GM12891 (cell line): ENCODE results near the gene STK32B.

Experiments used
- DNase-seq: peaks from one replicate; pipeline ENCODE4 v3.0.0; 2011; ENCODE audit warnings: low spot score; ENCODE audit not compliant: insufficient read length
- FAIRE-seq: peaks from 2 replicates; lab custom pipeline; 2011; peaks lifted over from hg19 to GRCh38; lab: Jason Lieb, UNC
- PAX5 ChIP-seq: IDR thresholded peaks from 2 replicates; pipeline ENCODE4 v1.6.1; 2011; ENCODE audit warnings: low read length, moderate library complexity, mild to moderate bottlenecking; ENCODE audit not compliant: insufficient read depth, severe bottlenecking
- POLR2A ChIP-seq: IDR thresholded peaks from 2 replicates; pipeline ENCODE4 v1.6.1; 2011; ENCODE audit warnings: low read depth, low read length, control low read depth
- POLR2AphosphoS5 ChIP-seq: IDR thresholded peaks from 2 replicates; pipeline ENCODE4 v1.6.1; 2011; ENCODE audit warnings: low read depth, low read length, control low read depth
- POU2F2 ChIP-seq: IDR thresholded peaks from 2 replicates; pipeline ENCODE4 v1.6.1; 2011; ENCODE audit warnings: low read depth, mild to moderate bottlenecking, control low read depth, low read length, moderate library complexity
- SPI1 ChIP-seq: IDR thresholded peaks from 2 replicates; pipeline ENCODE4 v1.6.1; 2011; ENCODE audit warnings: low read depth, low read length, control low read depth
- TAF1 ChIP-seq: IDR thresholded peaks from 2 replicates; pipeline ENCODE4 v1.6.1; 2011; ENCODE audit warnings: low read depth, low read length, control low read depth

The STK32B gene

DNA sequence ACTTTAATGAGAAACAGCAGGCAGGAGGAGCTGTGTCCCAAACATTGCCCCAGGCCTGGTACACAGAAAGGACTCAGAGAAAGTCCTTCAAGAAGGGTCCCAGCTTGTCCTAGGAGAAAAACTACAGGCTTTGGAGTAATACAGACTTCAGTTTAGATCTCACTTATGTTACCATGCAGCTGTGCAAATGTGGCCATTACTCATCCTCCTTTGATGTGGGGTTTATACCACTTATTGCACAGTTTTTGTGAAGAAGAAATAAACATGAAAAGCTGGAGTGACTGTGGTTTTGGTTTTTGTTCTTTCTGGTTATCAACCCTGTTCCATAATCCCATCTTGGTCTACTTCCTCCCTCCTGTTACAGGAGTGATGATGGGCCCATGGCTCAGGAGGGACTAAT lies 23.9 kb upstream of the STK32B start:
- TF ChIP-seq POLR2AphosphoS5, result no peak
- TF ChIP-seq PAX5, result no peak
- no peak for TF ChIP-seq TAF1
- no peak for TF ChIP-seq POU2F2
- no peak for TF ChIP-seq SPI1
- no peak for TF ChIP-seq POLR2A
- DNase-seq (no peak), FAIRE-seq (no peak)

DNA sequence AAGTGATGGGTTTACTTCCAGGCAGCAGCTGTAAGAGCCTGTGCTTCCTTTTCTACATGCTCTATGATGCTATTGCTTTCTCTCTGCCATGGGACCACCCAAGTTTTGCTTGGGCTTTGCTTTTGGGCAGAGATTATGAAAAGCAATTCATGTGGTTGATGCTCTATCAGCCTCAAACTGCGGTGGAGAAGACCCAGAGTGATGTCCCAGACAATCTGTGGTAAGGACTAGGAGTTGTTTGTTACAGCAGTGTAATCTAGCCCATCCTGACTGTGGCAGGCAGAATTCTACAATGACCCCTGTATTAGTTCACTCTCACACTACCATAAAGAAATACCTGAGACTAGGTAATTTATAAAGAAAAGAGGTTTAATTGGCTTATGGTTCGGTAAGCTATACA lies 22.8 kb upstream of the STK32B start:
- DNase-seq (no peak), FAIRE-seq (no peak)
- no peak for TF ChIP-seq POLR2A
- TF ChIP-seq POLR2AphosphoS5, result no peak
- no peak for TF ChIP-seq TAF1
- TF ChIP-seq PAX5, result no peak
- TF ChIP-seq SPI1, result no peak
- no peak for TF ChIP-seq POU2F2

DNA sequence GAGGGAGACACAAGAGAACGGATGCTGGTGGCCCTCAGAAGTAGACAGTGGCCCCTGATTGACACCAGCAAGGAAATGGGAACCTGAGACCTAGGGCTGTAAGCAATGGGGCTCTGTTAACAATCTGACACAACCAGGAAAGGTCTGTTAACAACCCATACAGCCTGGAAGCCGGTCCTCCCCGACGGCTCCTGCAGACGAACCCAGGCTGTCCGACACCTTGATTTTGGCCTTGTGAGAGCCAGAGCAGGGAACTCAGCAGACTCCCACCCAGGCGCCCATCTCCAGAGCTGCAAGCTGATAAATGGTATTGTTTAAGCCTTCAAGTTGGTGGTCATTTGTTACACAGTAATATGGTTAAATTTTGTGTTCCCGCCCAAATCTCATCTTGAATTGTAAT lies 21.8 kb upstream of the STK32B start:
- FAIRE-seq (no peak), DNase-seq (no peak)
- TF ChIP-seq PAX5 (no peak), POU2F2 (no peak), SPI1 (no peak), TAF1 (no peak), POLR2AphosphoS5 (no peak), POLR2A (no peak)

DNA sequence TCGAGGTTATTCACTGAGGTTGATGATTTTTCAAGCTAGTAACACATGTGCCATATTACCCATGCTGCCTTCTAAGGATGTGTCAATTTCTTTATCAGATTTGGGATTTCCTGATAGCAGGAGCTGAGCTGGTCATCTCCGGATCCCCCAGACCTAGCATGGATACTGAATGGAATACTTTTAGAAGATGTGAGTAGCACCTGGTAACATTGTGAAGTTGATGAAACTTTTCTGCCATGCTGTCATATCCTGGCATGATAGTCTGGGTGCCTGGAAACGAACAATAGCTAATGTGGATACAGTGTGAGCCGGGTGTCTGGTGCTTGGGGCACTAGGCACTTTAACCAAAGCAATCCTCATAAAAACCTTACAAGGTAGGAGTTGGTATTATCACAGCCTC lies 21.1 kb upstream of the STK32B start:
- DNase-seq (no peak), FAIRE-seq (no peak)
- TF ChIP-seq PAX5, result no peak

DNA sequence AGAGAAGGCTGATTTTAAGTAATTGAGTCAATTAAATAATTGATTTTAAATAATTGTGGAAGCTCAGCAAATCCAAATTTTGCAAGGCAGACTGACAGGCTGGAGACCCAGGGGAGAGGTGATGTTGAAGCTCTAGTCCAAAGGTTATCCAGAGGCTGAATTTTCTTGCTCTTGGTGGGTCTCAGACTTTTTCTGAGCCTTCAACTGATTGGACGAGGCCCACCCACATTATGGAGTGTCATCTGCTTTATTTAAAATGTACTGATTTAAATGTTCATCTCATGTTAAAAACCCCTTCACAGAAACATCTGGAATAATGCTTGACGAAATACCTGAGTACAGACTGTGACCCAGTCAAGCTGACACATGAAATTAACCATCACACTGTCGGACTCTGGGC lies 20.4 kb upstream of the STK32B start:
- TF ChIP-seq POLR2A (no peak), POLR2AphosphoS5 (no peak)
- FAIRE-seq (no peak), DNase-seq (no peak)

DNA sequence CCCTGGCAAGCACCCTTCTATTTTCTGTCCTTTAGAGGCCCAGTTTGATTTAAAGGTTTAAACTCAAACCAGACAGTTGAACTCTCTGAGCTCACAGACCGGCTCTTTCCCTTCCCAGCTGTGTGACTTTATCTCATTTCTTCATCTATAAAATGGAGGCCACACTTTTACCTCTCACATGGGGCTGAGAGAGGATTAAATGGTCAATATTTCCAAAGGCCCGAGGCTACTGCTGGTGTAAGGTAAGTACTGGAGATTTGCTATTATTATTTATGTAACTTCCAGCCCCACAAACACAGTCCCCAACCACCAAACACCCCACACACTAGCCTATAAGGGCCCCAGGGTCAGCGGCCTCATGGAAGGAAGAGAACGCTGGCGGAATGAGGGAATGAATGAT lies 18.5 kb upstream of the STK32B start:
- DNase-seq (no peak), FAIRE-seq (no peak)
- no peak for TF ChIP-seq POLR2A
- TF ChIP-seq PAX5, result no peak
- no peak for TF ChIP-seq POLR2AphosphoS5
- no peak for TF ChIP-seq SPI1
- TF ChIP-seq TAF1, result no peak
- no peak for TF ChIP-seq POU2F2

DNA sequence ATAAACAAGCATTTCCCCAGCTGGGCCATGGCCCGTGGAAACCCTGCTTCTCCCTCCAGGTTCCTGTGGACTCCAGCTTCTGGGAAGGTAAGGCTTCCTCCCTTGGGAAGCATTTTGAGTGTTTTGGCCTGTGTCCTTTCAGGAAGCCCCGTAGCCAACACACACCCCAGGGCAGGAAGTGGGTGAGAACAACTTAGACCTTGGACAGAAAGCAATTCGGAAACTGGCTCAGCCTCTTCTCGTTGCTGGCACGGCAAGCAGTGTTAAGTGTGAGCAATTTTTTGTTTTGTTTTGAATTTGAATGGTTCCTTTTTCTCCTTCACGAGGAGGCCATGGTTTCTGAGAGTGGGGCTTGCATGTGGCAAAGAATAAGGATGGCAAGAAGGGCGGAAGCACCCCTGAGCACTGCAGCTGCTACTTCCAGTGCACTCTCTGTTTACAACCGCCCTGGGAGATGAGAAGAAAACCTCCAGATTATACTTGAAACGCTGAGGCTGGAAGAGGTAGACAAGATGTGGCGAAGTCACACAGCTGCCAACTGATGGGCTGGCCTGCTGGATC lies 17.9 kb upstream of the STK32B start:
- no peak for DNase-seq
- no peak for FAIRE-seq
- TF ChIP-seq POLR2A (no peak), POU2F2 (no peak), POLR2AphosphoS5 (no peak), PAX5 (no peak), SPI1 (no peak), TAF1 (no peak)

DNA sequence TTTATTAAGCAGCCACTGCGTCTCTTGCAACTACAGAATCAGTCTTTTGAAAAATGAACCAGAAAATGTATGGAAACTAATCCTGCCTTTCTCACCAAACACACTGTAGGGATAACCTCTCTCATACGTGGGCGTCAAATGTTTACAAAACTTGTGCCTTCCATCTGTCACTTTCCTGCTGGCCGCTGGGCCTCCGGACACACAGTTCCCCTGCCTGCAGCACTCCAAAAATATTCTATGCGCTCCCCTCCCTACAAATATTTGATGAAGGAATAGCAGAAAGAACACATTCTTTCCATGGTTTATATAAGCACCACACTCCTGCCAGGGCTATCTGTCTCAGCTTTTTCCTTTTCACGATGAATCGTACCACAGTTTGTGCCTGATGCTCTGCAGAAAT lies 17.1 kb upstream of the STK32B start:
- DNase-seq, result no peak
- no peak for TF ChIP-seq POU2F2
- no peak for TF ChIP-seq PAX5
- no peak for TF ChIP-seq POLR2AphosphoS5
- no peak for TF ChIP-seq TAF1
- no peak for TF ChIP-seq SPI1
- no peak for TF ChIP-seq POLR2A
- no peak for FAIRE-seq

DNA sequence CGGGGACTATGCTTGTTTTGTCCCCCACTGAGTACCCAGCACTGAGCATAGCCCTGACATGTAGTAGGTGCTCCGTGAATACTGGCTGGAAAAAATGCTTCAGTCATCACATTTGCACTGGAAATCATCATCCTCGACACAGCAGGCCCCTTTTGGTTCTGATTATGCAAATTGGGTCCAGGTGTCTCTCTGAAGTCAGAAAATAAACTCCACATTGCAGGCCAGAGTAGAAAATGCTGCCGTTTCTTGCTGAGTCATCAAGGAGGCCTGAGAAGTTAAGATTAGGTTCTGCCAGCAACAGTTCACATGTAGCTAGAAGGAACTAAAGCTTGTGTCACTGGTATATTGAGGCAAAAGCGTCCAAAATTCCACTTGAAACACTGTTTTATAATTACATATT lies 15.0 kb upstream of the STK32B start:
- DNase-seq (no peak), FAIRE-seq (no peak)
- TF ChIP-seq SPI1 (no peak), TAF1 (no peak), POU2F2 (no peak), POLR2A (no peak), POLR2AphosphoS5 (no peak), PAX5 (no peak)

DNA sequence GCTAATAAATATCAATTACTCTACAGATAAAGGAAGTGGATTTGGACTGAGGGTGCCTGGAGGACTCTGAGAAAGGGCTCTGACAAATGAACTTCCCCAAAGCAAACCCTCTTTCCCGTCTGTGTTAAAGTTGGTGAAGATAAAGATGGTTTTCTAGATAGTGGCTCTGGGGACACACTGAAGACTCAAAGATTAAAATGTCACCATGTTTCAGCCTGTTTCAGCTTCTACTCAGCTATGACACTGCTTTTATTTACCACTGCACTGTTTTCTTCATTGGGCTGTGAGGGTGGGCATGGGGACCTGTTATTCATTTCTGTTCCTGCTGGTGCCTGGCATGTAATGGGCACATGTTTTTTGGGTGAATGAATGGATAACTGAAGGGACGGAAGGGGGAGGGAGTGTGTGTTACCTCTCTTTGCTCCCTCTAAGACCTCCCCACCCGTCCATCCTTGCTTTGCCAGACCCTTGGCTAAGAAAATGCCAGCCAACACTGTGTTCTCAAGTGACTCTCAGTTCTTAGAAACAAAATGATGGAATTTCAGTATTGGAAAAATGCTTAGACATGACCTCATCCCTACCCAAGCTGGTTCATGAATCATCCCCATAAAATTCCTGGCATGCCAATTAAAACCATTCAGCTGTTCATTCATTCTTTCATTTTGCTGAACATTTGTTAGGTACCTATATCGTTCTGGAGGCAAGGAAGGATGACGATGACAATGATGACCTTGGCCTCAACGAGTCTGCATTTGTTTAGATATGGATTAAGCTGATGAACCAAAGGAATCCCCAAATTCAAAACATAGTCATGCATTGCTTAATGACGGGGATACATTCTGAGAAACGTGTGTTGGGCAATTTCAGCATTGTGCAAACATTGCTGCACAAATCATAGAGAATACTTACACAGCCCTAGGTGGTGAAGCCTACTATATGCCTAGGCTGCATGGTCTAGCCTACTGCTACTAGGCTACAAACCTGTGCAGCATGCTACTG lies 13.4 kb upstream of the STK32B start:
- FAIRE-seq (no peak), DNase-seq (no peak)
- TF ChIP-seq PAX5 (no peak), SPI1 (no peak)

DNA sequence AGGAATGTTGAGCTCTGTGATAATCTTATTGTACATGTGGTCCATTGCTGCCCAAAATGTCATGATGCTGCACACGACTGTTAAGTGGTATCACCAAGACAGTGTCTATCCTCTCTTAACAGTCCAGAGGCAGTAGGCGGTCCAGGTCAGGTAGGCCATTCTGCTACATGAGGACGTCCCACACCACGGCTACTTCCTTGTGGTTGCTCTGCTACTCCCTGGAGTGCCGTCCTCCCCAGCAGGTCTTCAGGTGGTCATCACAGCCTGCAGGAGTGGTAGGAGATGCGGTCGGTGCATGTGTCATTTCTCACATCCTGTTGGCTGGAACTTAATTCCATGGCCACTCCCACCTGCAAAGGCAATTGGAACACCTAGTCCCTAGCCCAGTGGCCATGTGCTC lies 11.5 kb upstream of the STK32B start:
- FAIRE-seq (no peak), DNase-seq (no peak)
- TF ChIP-seq POLR2AphosphoS5 (no peak), SPI1 (no peak), PAX5 (no peak), POU2F2 (no peak), TAF1 (no peak), POLR2A (no peak)
